ENCODE measurements around the gene FBXO46. TPM values are rescaled to one million over a fixed set of nuclear protein-coding genes. Genes with fewer than 3 reads are reported as not detected.
"Not testable (repeated sequence)": the region's sequence is repeated elsewhere in the genome, so short reads cannot be mapped to it uniquely, and the experiment has no call there.

FBXO46 gene
- total RNA-seq, 2 experiments from 2014 or later, result 32.6 to 33.9 TPM

DNA sequence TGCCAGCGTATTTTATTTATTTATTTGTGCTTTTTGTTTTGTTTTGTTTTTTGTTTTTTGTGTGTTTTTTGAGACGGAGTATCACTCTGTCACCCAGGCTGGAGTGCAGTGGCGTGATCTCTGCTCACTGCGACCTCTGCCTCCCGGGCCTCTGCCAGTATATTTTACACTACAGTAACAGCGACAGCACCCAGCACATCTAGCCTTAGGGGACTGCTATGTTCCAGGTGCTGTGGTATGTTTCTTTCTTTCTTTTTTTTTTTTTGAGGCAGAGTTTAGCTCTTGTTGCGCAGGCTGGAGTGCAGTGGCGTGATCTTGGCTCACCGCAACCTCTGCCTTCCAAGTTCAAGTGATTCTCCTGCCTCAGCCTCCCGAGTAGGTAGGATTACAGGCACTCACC is 20.8 kb upstream of the FBXO46 start:
- DNase-seq; H3K4me1 Mint-ChIP-seq (ENCODE audit: low read depth); H3K27ac Mint-ChIP-seq; H3K27me3 Mint-ChIP-seq (ENCODE audit: low read depth); H3K36me3 Mint-ChIP-seq (ENCODE audit: low read depth); POLR2A ChIA-PET; ATAC-seq; H3K4me3 Mint-ChIP-seq; H3K9me3 Mint-ChIP-seq (ENCODE audit: insufficient read depth): not testable (repeated sequence)
- CTCF ChIA-PET, result interaction anchor here (0.9 kb wide), 1 partner anchor 17 kb away, joined by 4 read pairs; the partner anchor contains the start of gene SIX5

DNA sequence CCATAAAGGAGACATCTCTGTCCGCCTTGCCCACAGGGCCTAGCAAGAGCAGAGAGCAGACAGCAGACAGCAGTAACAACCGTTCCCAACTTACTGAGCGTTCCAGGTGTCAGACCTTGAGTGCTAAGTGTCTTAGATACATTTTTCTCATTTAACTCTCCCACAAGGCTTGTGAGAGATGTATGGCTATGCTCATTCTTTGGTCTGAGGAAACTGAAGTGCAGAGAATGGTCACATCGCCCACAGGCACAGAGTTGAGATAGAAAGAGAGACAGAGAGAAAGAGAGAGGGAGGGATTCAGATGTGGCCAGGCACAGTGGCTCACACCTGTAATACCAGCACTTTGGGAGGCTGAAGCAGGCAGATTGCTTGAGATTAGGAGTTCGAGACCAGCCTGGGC is 16.8 kb upstream of the FBXO46 start:
- Mint-ChIP-seq H3K9me3 (ENCODE audit: insufficient read depth) (no peaks in the 10 kb centered on the region), H3K36me3 (ENCODE audit: low read depth) (no peaks in the 10 kb centered on the region), H3K27ac (no peak overlapping the region), H3K4me1 (ENCODE audit: low read depth) (no peaks in the 10 kb centered on the region), H3K27me3 (ENCODE audit: low read depth) (peaks cover 17% of the 10 kb centered on the region), H3K4me3 (no peak overlapping the region)
- ATAC-seq, result no peak
- POLR2A ChIA-PET, result no interaction called here
- no peak for DNase-seq
- CTCF ChIA-PET, result no interaction called here

DNA sequence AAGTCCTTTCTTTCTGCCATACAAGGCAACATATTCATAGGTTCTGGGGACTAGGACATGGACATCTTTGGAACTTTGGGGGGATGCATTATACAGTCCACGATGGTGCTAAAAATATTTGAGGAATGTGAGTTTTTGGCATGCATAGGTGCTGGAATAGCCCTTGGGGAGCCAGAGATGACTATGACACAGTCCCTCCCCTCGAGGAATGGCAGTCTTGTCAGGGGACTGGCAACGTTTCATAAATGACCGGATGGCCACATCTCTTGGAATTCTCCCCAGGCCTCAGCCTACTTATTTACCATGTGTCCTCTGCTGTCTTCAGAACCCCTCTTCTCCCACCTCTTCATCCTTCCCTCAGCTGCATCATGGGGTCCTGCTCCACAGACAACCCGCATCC is 16.2 kb upstream of the FBXO46 start:
- ATAC-seq (no peak), DNase-seq (no peak)
- Mint-ChIP-seq H3K27me3 (ENCODE audit: low read depth) (peaks cover 19% of the 10 kb centered on the region), H3K27ac (no peak overlapping the region), H3K36me3 (ENCODE audit: low read depth) (no peaks in the 10 kb centered on the region), H3K4me3 (no peak overlapping the region), H3K4me1 (ENCODE audit: low read depth) (no peaks in the 10 kb centered on the region), H3K9me3 (ENCODE audit: insufficient read depth) (no peaks in the 10 kb centered on the region)
- ChIA-PET POLR2A (no interaction called here), CTCF (no interaction called here)

DNA sequence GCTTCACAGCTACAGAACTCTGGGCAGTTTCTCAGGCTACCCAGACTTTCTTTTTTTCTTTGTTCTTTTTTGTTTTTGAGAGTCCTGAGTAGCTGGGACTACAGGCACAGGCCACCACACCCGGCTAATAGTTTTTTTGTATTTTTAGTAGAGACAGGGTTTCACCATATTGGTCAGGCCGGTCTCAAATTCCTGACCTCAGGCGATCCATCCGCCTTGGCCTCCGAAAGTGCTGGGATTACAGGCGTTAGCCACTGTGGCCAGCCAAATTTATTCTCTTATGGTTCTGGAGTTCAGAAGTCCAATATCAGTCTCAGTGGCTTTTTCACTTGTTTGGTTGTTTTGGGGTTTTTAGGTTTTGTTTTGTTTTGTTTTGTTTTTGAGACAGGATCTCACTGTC is 14.9 kb upstream of the FBXO46 start:
- ATAC-seq, result no peak
- Mint-ChIP-seq H3K27ac (no peak overlapping the region), H3K36me3 (ENCODE audit: low read depth) (no peaks in the 10 kb centered on the region), H3K27me3 (ENCODE audit: low read depth) (peaks cover 19% of the 10 kb centered on the region), H3K4me3 (no peak overlapping the region), H3K4me1 (ENCODE audit: low read depth) (no peaks in the 10 kb centered on the region), H3K9me3 (ENCODE audit: insufficient read depth) (no peaks in the 10 kb centered on the region)
- ChIA-PET CTCF (no interaction called here), POLR2A (no interaction called here)
- DNase-seq, result no peak

DNA sequence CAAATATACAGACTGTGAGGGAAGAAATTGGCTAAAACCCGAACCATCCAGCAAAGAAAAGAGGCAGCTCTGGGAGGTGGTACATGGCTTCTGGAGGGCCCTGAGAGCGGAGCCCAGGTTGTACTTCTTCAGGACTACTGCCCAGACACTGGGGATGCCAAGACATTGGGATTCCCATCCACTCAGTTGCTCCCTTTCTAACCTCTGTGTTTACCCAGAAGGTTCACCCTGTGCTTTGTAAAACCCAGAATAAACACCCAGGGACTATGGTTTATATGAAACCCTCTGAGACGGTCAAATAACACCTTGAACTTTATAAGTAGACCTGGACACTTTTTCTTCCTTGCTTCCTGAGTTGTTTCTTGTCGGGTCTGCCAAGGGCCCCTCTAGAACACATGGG is 12.3 kb upstream of the FBXO46 start:
- Mint-ChIP-seq H3K36me3 (ENCODE audit: low read depth) (no peaks in the 10 kb centered on the region), H3K4me1 (ENCODE audit: low read depth) (no peaks in the 10 kb centered on the region), H3K27me3 (ENCODE audit: low read depth) (peaks cover 19% of the 10 kb centered on the region), H3K27ac (no peak overlapping the region), H3K9me3 (ENCODE audit: insufficient read depth) (no peaks in the 10 kb centered on the region), H3K4me3 (no peak overlapping the region)
- ChIA-PET POLR2A (no interaction called here), CTCF (interaction anchor here (1.5 kb wide), 1 partner anchor 27 kb away, joined by 4 read pairs; no protein-coding TSS in a partner anchor)
- ATAC-seq (no peak), DNase-seq (no peak)

DNA sequence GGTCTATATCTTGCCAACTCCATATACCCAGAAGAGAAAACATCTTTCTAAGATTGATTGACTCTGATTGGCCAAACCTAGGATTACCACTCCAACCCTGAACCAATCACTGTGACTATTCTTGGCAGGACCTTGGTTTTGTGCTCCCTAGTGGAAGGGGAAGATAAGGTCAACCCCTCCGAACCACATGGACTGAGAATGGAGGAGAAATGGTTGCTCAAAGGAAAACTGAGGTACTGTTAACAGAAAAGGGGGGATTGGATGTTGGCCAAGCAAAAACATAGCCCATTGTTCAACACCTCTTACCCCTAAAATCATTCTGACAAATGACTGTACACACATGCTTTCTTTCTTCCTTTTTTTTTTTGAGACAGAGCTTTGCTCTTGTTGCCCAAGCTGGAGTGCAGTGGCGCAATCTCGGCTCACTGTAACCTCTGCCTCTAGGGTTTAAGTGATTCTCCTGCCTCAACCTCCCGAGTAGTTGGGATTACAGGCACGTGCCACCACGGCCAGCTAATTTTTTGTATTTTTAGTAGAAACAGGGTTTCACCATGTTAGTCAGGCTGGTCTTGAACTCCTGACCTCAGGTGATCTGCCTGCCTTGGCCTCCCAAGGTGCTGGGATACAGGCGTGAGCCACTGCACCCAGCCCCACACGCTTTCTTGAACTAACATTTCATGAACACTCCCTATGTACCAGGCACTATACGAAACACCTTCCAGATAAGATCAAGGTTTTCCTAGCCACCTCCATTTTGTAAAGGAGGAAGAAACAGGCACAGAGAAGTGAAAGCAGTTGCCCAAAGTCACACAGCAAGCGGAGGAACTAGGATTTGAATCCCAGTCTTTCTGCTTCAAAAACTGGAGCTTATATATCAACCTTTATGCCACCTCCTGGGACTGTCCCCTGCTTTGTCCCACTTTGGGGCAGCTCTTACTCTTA is 9.1 kb upstream of the FBXO46 start:
- DNase-seq (no peak), ATAC-seq (no peak)
- no peaks in the 10 kb centered on the region for H3K36me3 Mint-ChIP-seq (ENCODE audit: low read depth)
- no peak overlapping the region for H3K4me3 Mint-ChIP-seq
- ChIA-PET POLR2A (no interaction called here), CTCF (interaction anchor here (0.7 to 1.3 kb wide), 3 partner anchors 9 to 59 kb away, joined by 3 read pairs; partner anchors contain the start of genes FBXO46 and SIX5)
- peaks cover 4% of the 10 kb centered on the region for H3K27me3 Mint-ChIP-seq (ENCODE audit: low read depth)
- H3K4me1 Mint-ChIP-seq (ENCODE audit: low read depth), result no peaks in the 10 kb centered on the region
- H3K27ac Mint-ChIP-seq, result no peak overlapping the region
- no peaks in the 10 kb centered on the region for H3K9me3 Mint-ChIP-seq (ENCODE audit: insufficient read depth)

DNA sequence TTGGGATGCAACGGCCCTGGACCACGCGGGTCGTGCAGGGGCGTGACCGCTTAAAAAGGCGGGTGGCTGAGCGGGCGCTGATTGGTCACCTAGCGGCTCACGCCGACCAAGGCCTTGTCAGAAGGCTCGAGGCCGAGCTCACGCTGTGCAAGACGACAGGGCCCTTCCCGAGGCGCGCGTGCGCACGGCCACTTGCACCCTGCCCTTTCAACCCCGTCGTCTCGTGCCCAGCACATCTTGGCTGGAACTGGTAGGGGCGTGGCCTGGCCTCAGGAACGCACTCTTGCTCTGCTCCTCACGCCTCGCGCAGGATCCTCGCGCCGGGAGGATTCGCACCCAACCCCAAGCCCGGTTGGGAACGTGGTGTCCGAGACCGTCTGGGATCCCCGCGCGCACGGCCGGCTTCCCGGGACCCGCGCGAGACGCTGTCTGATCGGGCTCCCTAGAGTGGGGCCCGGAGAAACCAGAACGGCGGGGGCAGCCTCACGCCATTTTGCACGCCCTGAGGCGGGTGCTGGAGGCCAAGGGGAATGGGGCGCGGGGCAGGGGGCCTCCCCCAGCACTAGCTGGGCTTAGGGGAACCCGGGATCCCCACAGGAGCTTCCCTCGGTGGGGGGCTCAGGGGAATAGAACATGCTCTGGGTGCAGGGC is 2.6 kb upstream of the FBXO46 start, which contains the start of gene MEIOSIN:
MEIOSIN (plus strand) TSS at position 280 of the 651 bp plus-strand sequence. CDS start 1,938 bp downstream, outside the sequence.
- Mint-ChIP-seq H3K27me3 (ENCODE audit: low read depth) (no peaks in the 10 kb centered on the region), H3K4me1 (ENCODE audit: low read depth) (peaks cover 17% of the 10 kb centered on the region), H3K36me3 (ENCODE audit: low read depth) (no peaks in the 10 kb centered on the region), H3K27ac (no peak within 1 kb of the TSS), H3K9me3 (ENCODE audit: insufficient read depth) (no peaks in the 10 kb centered on the region), H3K4me3 (no peak within 1 kb of the TSS)
- no peak for DNase-seq
- ChIA-PET POLR2A (no interaction called here), CTCF (interaction anchor here (1.4 kb wide), 1 partner anchor 40 kb away, joined by 5 read pairs; no protein-coding TSS in a partner anchor)
- ATAC-seq, result no peak

DNA sequence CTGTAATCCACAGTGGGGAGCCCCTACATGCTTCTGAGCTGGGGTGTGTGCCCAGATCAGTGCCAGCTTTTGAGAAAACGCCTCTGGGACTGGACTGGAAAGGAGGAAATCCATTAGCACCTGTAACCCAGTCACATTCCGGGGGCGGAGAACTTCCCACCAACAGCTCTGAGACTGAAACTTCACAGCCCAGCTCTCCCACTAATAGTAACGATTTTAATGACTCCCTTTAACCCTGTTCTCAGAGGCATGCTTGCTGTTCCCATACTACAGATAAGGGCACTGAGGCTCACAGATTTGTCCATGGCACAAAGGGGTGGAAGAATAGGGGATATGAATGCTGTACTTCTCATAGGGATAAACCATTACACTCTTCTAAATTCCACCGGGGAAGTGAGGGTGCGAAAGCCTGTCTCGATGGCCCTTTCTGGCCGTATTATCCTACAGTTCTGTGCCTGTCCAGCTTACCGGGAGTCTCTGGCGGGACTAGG is 851 bp downstream of the FBXO46 start:
- ChIA-PET CTCF (interaction anchor here (1.3 to 2.5 kb wide), 4 partner anchors 12 to 49 kb away, joined by 3 to 25 read pairs (median 14); partner anchors contain the start of genes QPCTL and SNRPD2), POLR2A (interaction anchor here (1.2 to 2.5 kb wide), 3 partner anchors 12 to 62 kb away, joined by 4 to 22 read pairs (median 5); partner anchors contain the start of gene SNRPD2)
- Mint-ChIP-seq H3K27me3 (ENCODE audit: low read depth) (no peaks in the 10 kb centered on the region), H3K4me3 (peak overlapping the region; percentile 91), H3K9me3 (ENCODE audit: insufficient read depth) (no peaks in the 10 kb centered on the region), H3K4me1 (ENCODE audit: low read depth) (peaks cover 26% of the 10 kb centered on the region), H3K27ac (peak overlapping the region; percentile 88), H3K36me3 (ENCODE audit: low read depth) (no peaks in the 10 kb centered on the region)
- DNase-seq (no peak), ATAC-seq (no peak)

DNA sequence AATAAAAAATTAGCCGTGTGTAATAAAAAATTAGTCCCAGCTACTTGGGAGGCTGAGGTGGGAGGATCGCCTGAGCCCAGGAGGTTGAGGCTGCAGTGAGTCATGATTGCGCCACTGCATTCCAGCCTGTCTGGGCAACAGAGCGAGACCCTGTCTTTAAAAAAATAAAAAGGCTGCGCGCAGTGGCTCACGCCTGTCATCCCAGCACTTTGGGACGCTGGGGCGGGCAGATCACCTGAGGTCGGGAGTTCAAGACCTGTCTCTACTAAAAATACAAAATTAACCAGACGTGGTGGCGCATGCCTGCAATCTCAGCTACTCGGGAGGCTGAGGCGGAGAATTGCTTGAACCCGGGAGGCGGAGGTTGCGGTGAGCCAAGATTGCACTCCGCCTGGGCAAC is 2.0 kb downstream of the FBXO46 start:
- H3K4me1 Mint-ChIP-seq (ENCODE audit: low read depth), result peaks cover 29% of the 10 kb centered on the region
- H3K4me3 Mint-ChIP-seq; H3K27me3 Mint-ChIP-seq (ENCODE audit: low read depth); DNase-seq; H3K36me3 Mint-ChIP-seq (ENCODE audit: low read depth); ATAC-seq; H3K9me3 Mint-ChIP-seq (ENCODE audit: insufficient read depth); POLR2A ChIA-PET; H3K27ac Mint-ChIP-seq: not testable (repeated sequence)
- CTCF ChIA-PET, result interaction anchor here (0.7 kb wide), 1 partner anchor 315 kb away, joined by 3 read pairs; no protein-coding TSS in a partner anchor

DNA sequence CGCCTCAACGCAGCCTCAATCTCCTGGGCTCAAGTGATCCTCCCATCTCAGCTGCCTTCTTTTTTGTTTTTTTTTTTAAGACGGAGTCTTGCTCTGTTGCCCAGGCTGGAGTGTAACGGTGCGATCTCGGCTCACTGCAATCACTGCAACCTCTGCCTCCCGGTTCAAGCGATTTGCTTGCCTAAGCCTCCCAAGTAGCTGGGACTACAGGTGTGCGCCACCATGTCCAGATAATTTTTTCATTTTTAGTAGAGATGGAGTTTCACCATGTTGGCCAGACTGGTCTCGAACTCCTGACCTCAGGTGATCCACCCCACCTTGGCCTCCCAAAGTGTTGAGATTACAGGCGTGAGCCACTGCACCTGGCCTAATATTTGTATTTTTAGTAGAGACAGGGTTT is 10.6 kb downstream of the FBXO46 start:
- not testable (repeated sequence) for ATAC-seq; DNase-seq; H3K27me3 Mint-ChIP-seq (ENCODE audit: low read depth); H3K9me3 Mint-ChIP-seq (ENCODE audit: insufficient read depth); H3K4me3 Mint-ChIP-seq; H3K27ac Mint-ChIP-seq
- Mint-ChIP-seq H3K4me1 (ENCODE audit: low read depth) (peaks cover 38% of the 10 kb centered on the region), H3K36me3 (ENCODE audit: low read depth) (peaks cover 43% of the 10 kb centered on the region)
- ChIA-PET POLR2A (interaction anchor here (1.1 kb wide), 1 partner anchor 11 kb away, joined by 3 read pairs; no protein-coding TSS in a partner anchor), CTCF (interaction anchor here (0.8 to 2.1 kb wide), 2 partner anchors 27 to 50 kb away, joined by 5 to 9 read pairs; partner anchors contain the start of genes QPCTL, SIX5 and SNRPD2)

DNA sequence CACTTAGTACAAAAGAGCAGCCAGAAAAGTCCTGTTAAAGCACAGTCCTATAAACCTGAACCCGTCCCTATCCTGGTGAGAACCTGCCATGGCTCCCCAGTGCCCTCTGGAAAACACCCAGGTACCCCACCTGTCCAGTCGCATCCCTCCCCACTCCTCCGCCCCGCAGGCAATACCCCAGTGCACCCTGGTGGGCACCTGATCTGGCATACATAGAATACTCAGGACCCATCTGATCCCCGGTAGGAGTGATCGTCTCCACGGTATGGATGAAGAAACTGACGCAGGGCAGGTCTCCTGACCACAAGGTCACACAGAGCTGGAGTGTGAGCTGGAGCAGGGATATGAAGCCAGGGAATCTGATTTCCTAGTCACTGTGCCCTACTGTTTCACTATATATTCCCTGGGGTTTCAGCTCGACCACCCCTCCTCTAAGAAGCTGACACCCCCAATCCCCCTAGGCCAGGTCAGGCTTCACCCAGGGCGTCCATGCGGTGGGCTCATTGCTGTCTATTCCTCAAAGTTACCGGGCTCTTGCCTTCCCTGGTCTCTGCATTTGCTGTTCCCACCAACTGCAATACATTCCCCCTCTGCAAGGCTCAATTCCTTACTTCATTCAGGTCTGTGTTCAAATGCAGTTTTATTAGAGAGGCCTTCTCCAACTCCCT is 12.6 kb downstream of the FBXO46 start:
- no peak for ATAC-seq
- H3K27me3 Mint-ChIP-seq (ENCODE audit: low read depth), result no peaks in the 10 kb centered on the region
- POLR2A ChIA-PET, result interaction anchor here (1.0 to 3.4 kb wide), 6 partner anchors 8 to 145 kb away, joined by 3 to 22 read pairs (median 8); partner anchors contain the start of genes FBXO46, QPCTL, SIX5 and SNRPD2
- H3K4me3 Mint-ChIP-seq, result peak overlapping the region; percentile 93
- H3K9me3 Mint-ChIP-seq (ENCODE audit: insufficient read depth), result no peaks in the 10 kb centered on the region
- H3K4me1 Mint-ChIP-seq (ENCODE audit: low read depth), result peaks cover 38% of the 10 kb centered on the region
- CTCF ChIA-PET, result interaction anchor here (0.5 to 6.1 kb wide), 9 partner anchors 12 to 1450 kb away, joined by 3 to 101 read pairs (median 5); partner anchors contain the start of genes FBXO46, QPCTL, SIX5 and SNRPD2
- no peak for DNase-seq
- peaks cover 36% of the 10 kb centered on the region for H3K36me3 Mint-ChIP-seq (ENCODE audit: low read depth)
- H3K27ac Mint-ChIP-seq, result peak overlapping the region; percentile 89
